NB4 (cell line): ENCODE results near the gene PDZD2.

Experiments used
- DNase-seq: peaks from one replicate; pipeline ENCODE4 v3.0.0; 2010; ENCODE audit warnings: low read depth
- H3K4me3 ChIP-seq: one replicate; pipeline ENCODE4 v1.5.1; 2011; ENCODE audit warnings: mild to moderate bottlenecking, low read depth, low read length, moderate library complexity
- MYC ChIP-seq: IDR thresholded peaks from 2 replicates; pipeline ENCODE4 v1.6.1; 2011; ENCODE audit warnings: low read depth, low read length
- POLR2A ChIP-seq: IDR thresholded peaks from 2 replicates; pipeline ENCODE4 v1.6.1; 2011; ENCODE audit warnings: mild to moderate bottlenecking; ENCODE audit not compliant: insufficient read length; ENCODE audit errors: extremely low read depth
- TF ChIP-seq, protein P1 (sequence below): IDR thresholded peaks from one replicate; pipeline ENCODE4 v1.5.1; 2012; ENCODE audit warnings: low read depth, low read length
- TF ChIP-seq, protein P2 (sequence below): IDR thresholded peaks from 2 replicates; pipeline ENCODE4 v1.6.1; 2011; ENCODE audit warnings: low read depth, low read length

PDZD2 gene

DNA sequence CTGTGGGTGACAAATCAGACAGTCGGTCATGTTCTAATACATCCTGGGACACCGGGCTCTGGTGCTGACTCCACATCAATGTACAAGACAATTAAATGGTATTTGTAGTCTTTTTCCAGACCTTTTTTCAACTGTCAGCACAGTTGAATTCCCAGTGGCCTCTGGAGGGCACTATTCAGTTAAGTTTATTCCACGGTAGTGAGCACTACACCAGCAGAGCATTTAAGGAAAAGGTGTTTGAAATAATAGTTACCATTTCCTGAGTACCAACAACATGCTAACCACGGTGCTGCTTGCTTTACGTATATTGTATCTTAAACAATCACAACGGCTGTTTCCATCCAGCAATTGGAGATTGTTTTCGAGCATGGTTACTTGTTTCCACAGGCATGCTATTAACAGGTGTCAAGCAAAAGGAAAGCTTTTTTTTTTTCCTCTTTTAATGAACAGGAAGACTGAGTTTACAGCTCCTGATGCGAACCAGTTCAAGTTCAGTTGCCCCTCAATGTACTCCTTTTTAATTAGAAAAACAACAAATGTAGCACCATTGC is 186.7 kb downstream of the PDZD2 start:
- TF ChIP-seq MYC (no peak), POLR2A (no peak)
- TF ChIP-seq, protein P1, sequence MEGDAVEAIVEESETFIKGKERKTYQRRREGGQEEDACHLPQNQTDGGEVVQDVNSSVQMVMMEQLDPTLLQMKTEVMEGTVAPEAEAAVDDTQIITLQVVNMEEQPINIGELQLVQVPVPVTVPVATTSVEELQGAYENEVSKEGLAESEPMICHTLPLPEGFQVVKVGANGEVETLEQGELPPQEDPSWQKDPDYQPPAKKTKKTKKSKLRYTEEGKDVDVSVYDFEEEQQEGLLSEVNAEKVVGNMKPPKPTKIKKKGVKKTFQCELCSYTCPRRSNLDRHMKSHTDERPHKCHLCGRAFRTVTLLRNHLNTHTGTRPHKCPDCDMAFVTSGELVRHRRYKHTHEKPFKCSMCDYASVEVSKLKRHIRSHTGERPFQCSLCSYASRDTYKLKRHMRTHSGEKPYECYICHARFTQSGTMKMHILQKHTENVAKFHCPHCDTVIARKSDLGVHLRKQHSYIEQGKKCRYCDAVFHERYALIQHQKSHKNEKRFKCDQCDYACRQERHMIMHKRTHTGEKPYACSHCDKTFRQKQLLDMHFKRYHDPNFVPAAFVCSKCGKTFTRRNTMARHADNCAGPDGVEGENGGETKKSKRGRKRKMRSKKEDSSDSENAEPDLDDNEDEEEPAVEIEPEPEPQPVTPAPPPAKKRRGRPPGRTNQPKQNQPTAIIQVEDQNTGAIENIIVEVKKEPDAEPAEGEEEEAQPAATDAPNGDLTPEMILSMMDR: peak; percentile 61
- TF ChIP-seq, protein P2, sequence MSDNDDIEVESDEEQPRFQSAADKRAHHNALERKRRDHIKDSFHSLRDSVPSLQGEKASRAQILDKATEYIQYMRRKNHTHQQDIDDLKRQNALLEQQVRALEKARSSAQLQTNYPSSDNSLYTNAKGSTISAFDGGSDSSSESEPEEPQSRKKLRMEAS: no peak
- no peak overlapping the region for H3K4me3 ChIP-seq
- peak; percentile 67 for DNase-seq

DNA sequence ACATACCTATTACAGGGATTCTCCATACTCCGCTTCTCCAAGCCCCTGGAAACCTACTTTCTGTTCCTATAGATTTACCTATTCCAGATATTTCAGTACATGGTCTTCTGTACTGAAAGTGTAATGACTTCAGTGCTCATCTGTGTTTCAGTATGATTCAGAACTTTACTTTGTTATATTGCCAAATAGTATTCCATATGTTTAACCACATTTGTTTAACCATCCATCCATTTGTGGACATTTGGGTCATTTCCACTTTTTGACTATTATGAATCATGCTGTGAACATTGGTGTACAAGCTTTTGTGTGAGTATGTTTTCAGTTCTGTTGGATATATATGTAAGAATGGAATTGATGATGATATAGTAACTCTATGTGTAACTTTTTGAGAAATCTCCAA is 188.9 kb downstream of the PDZD2 start:
- no peak for DNase-seq
- no peak for TF ChIP-seq MYC
- TF ChIP-seq, protein P1: no peak
- no peak for TF ChIP-seq POLR2A
- TF ChIP-seq, protein P2: no peak
- no peak overlapping the region for H3K4me3 ChIP-seq

DNA sequence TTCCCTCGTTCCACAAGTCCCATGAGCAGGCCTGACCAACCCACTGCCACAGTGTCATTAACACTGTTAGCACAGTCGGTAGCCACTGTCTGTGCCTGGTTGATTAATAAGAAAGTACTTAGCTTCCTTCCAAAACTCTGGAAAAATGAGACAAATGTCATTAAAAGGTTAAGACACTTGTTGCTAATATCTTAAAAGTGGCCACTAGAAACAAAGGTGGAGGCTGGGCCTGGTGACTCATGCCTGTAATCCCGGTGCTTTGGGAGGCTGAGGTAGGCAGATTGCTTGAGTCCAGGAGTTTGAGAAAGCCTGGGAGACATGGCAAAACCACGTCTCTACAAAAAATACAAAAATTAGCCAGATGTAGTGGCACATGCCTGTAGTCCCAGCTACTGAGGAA is 194.0 kb downstream of the PDZD2 start:
- no peak for DNase-seq
- TF ChIP-seq, protein P2: no peak
- no peak for TF ChIP-seq MYC
- no peak overlapping the region for H3K4me3 ChIP-seq

DNA sequence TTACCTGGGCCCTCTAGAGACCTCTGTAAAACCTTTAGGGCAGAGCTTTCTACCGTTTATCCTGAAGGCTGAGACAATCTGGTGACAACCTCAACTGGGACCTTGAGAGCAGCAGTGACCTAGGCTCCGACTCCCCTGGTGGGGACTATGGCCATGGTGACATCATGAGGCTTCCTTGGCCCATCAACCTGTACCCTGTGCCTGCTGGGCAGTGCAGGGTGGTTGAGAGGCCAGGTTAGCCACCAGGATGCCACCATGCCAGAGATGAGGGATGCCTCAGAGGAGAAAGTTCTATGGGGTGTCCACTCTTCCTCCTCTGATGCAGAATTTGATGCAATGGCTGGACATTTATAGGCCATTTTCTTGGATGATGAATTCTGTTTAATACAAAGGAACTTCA is 194.8 kb downstream of the PDZD2 start:
- H3K4me3 ChIP-seq: no peak overlapping the region
- TF ChIP-seq, protein P2: no peak
- TF ChIP-seq MYC (no peak), POLR2A (no peak)
- TF ChIP-seq, protein P1: no peak
- DNase-seq: no peak

DNA sequence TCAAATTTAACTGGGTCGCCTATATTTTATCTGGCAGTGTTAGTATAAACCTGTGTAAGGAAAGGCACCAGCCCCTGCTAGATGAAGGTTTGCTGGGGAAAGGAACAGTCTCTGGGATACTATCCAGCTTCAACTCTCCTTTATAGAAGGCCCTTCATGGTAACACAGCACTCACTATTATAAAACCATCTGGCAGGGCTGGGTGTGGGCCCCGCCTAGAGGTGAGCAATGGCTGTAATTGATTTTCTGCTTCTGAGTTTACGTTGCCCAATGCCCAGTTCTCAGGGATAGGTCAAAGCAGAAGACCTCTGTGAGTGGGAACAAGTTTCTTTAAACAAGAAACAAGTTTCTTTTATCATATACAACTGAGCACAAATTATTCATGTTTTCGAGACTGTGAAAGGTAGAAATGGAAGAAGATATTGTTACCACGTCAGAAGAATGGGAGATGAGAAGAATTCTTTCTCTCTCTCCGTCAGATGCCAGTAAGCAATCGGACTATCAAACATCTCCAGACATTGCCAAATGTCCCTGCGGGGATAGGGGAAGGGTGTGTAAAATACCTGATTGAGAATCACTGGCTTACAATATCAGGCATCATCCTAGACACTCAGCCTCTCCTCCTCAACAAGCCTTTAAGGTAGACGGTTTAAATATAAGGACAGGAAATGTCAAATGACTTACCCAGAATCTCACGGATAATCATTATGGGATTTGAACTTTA is 205.9 kb downstream of the PDZD2 start:
- DNase-seq: no peak
- TF ChIP-seq MYC: no peak
- TF ChIP-seq, protein P1: no peak
- TF ChIP-seq, protein P2: no peak
- no peak for TF ChIP-seq POLR2A

DNA sequence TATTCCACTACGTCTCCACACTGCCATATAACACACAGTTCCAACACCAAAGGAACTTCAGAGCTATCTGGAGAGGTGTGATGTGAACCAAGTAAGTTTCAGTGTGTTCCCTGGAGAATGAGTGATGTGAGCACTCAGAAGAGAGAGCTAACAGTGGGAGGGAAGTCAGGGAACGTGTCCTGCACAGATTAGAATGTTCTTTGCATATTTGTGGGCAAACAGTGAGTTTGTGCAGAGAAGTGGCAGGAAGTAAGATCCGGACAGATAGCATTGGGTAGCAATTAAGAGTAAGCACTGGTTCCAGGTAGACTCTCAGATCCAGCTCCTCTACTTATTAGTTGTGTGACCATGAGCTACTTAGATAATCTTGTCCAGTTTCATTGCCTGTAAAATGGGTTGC is 206.4 kb downstream of the PDZD2 start:
- DNase-seq: no peak
- no peak overlapping the region for H3K4me3 ChIP-seq
- TF ChIP-seq, protein P2: no peak
- TF ChIP-seq, protein P1: no peak
- TF ChIP-seq MYC (no peak), POLR2A (no peak)

More for the DNA sequence above, 205.9 kb downstream of the PDZD2 start:
- no peak overlapping the region for H3K4me3 ChIP-seq
